Measurements from ENCODE around the gene FAM219B.
"Not testable (repeated sequence)": the region's sequence is repeated elsewhere in the genome, so short reads cannot be mapped to it uniquely, and the experiment has no call there.

Gene FAM219B

DNA sequence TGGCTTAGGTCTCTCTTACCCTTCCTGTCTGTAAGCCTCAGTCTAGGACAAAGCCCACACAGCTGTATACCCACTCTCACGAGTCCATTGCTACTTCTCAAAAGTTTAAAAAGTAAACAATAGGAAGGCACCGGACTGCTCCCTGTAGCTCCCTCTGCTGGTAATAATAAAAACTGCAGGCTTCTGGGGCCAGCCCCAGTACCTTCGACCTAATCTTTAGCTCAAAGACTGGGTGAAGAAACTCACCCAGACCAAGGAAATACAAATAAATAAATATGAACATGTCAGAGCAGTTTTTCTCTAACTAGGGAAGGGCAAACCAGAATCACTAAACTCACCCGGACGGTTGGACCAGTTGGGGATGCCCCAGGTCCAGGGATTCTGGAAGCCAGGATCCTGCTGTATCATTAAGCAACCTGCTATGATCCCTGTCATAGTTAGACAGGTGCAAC lies 5.0 kb downstream of the FAM219B start:
- no peak overlapping the region for H3K4me3 ChIP-seq (ENCODE audit: low read depth, low read length)
- no peaks in the 10 kb centered on the region for H3K27me3 ChIP-seq (ENCODE audit: control insufficient read depth, insufficient read depth, low read length)
- no peak overlapping the region for H3K9ac ChIP-seq (ENCODE audit: low read depth, low read length)
- H3K36me3 ChIP-seq (ENCODE audit: control insufficient read depth, insufficient read depth, low read length): peaks cover 34% of the 10 kb centered on the region
- no peaks in the 10 kb centered on the region for H3K4me1 ChIP-seq (ENCODE audit: control insufficient read depth, insufficient read depth, low read length)
- no peaks in the 10 kb centered on the region for H3K9me3 ChIP-seq (ENCODE audit: control insufficient read depth, insufficient read depth, low read length)

DNA sequence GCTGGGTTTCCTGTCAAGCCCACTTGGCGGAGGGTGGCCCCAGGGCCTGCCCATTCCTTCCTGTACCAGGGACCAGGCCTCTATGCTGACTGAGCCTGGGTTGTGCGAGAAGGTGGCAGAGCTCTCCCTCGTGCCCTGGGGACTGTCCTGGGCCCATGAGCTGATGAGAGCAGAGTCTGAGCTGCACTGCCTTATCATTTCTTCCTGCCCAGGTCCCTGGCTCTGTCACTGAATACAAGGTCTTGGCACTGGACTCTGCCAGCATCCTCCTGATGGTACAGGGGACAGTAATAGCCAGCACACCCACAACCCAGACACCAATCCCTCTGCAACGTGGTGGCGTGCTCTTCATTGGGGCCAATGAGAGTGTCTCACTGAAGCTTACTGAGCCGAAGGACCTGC lies 9.3 kb downstream of the FAM219B start:
- Histone ChIP-seq H3K9ac (ENCODE audit: low read depth, low read length) (no peak overlapping the region), H3K4me3 (ENCODE audit: low read depth, low read length) (no peak overlapping the region), H3K36me3 (ENCODE audit: control insufficient read depth, insufficient read depth, low read length) (peaks cover 29% of the 10 kb centered on the region), H3K4me1 (ENCODE audit: control insufficient read depth, insufficient read depth, low read length) (no peaks in the 10 kb centered on the region), H3K9me3 (ENCODE audit: control insufficient read depth, insufficient read depth, low read length) (no peaks in the 10 kb centered on the region), H3K27me3 (ENCODE audit: control insufficient read depth, insufficient read depth, low read length) (no peaks in the 10 kb centered on the region)

GRCh38 chr15:74896316-74896715 lies 10.3 kb downstream of the FAM219B start:
- Histone ChIP-seq H3K4me3 (ENCODE audit: low read depth, low read length) (no peak overlapping the region), H3K9ac (ENCODE audit: low read depth, low read length) (no peak overlapping the region), H3K36me3 (ENCODE audit: control insufficient read depth, insufficient read depth, low read length) (peaks cover 27% of the 10 kb centered on the region), H3K27me3 (ENCODE audit: control insufficient read depth, insufficient read depth, low read length) (no peaks in the 10 kb centered on the region), H3K9me3 (ENCODE audit: control insufficient read depth, insufficient read depth, low read length) (no peaks in the 10 kb centered on the region), H3K4me1 (ENCODE audit: control insufficient read depth, insufficient read depth, low read length) (no peaks in the 10 kb centered on the region)

- peaks cover 25% of the 10 kb centered on the region for H3K36me3 ChIP-seq (ENCODE audit: control insufficient read depth, insufficient read depth, low read length)
- H3K27me3 ChIP-seq (ENCODE audit: control insufficient read depth, insufficient read depth, low read length): no peaks in the 10 kb centered on the region
- no peak overlapping the region for H3K9ac ChIP-seq (ENCODE audit: low read depth, low read length)
- no peak overlapping the region for H3K4me3 ChIP-seq (ENCODE audit: low read depth, low read length)
- no peaks in the 10 kb centered on the region for H3K9me3 ChIP-seq (ENCODE audit: control insufficient read depth, insufficient read depth, low read length)
- H3K4me1 ChIP-seq (ENCODE audit: control insufficient read depth, insufficient read depth, low read length): no peaks in the 10 kb centered on the region
Measured at GRCh38 chr15:74895830-74896229, 10.8 kb downstream of the FAM219B start.

DNA sequence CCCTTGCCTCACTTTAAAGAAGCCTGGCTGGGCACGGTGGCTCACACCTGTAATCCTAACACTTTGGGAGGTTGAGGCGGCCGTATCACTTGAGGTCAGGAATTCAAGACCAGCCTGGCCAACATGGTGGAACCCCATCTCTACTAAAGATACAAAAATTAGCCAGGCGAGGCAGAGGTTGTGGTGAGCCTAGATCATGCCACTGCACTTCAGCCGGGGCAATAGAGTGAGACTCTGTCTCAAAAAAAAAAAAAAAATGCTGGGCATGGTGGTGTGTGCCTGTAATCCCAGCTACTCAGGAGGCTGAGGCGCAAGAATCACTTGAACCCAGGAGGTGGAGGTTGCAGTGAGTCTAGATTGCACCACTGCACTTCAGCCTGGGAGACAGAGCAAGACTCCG lies 12.3 kb downstream of the FAM219B start:
- H3K36me3 ChIP-seq (ENCODE audit: control insufficient read depth, insufficient read depth, low read length): peaks cover 20% of the 10 kb centered on the region
- not testable (repeated sequence) for H3K4me1 ChIP-seq (ENCODE audit: control insufficient read depth, insufficient read depth, low read length); H3K9ac ChIP-seq (ENCODE audit: low read depth, low read length); H3K4me3 ChIP-seq (ENCODE audit: low read depth, low read length); H3K27me3 ChIP-seq (ENCODE audit: control insufficient read depth, insufficient read depth, low read length); H3K9me3 ChIP-seq (ENCODE audit: control insufficient read depth, insufficient read depth, low read length)

- Histone ChIP-seq H3K36me3 (ENCODE audit: control insufficient read depth, insufficient read depth, low read length) (peaks cover 20% of the 10 kb centered on the region), H3K9ac (ENCODE audit: low read depth, low read length) (no peak overlapping the region), H3K4me3 (ENCODE audit: low read depth, low read length) (no peak overlapping the region), H3K9me3 (ENCODE audit: control insufficient read depth, insufficient read depth, low read length) (no peaks in the 10 kb centered on the region), H3K4me1 (ENCODE audit: control insufficient read depth, insufficient read depth, low read length) (no peaks in the 10 kb centered on the region), H3K27me3 (ENCODE audit: control insufficient read depth, insufficient read depth, low read length) (no peaks in the 10 kb centered on the region)
Measured at GRCh38 chr15:74893627-74894026, 13.0 kb downstream of the FAM219B start.

DNA sequence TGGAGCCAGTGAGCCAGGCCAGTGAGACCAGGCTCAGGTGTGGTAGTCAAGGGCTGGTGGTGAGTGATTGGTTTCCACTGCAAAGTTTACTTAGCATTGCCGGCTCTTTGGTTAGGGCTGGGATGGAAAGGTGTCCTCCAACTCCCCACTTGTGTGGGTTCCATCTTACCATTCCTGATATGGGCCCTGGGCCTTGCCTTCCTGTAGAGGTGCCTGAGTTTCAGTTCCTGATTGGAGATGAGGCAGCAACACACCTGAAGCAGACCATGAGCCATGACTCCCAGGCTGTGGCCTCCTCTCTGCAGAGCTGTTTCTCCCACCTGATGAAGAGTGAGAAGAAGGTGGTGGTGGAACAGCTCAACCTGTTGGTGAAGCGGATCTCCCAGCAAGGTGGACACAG lies 13.7 kb downstream of the FAM219B start:
- Histone ChIP-seq H3K4me1 (ENCODE audit: control insufficient read depth, insufficient read depth, low read length) (no peaks in the 10 kb centered on the region), H3K4me3 (ENCODE audit: low read depth, low read length) (no peak overlapping the region), H3K9ac (ENCODE audit: low read depth, low read length) (no peak overlapping the region), H3K36me3 (ENCODE audit: control insufficient read depth, insufficient read depth, low read length) (peaks cover 16% of the 10 kb centered on the region), H3K9me3 (ENCODE audit: control insufficient read depth, insufficient read depth, low read length) (no peaks in the 10 kb centered on the region), H3K27me3 (ENCODE audit: control insufficient read depth, insufficient read depth, low read length) (no peaks in the 10 kb centered on the region)

GRCh38 chr15:74892313-74892712 lies 14.3 kb downstream of the FAM219B start:
- Histone ChIP-seq H3K9ac (ENCODE audit: low read depth, low read length) (no peak overlapping the region), H3K4me1 (ENCODE audit: control insufficient read depth, insufficient read depth, low read length) (no peaks in the 10 kb centered on the region), H3K9me3 (ENCODE audit: control insufficient read depth, insufficient read depth, low read length) (no peaks in the 10 kb centered on the region), H3K27me3 (ENCODE audit: control insufficient read depth, insufficient read depth, low read length) (no peaks in the 10 kb centered on the region), H3K36me3 (ENCODE audit: control insufficient read depth, insufficient read depth, low read length) (peaks cover 16% of the 10 kb centered on the region), H3K4me3 (ENCODE audit: low read depth, low read length) (no peak overlapping the region)

DNA sequence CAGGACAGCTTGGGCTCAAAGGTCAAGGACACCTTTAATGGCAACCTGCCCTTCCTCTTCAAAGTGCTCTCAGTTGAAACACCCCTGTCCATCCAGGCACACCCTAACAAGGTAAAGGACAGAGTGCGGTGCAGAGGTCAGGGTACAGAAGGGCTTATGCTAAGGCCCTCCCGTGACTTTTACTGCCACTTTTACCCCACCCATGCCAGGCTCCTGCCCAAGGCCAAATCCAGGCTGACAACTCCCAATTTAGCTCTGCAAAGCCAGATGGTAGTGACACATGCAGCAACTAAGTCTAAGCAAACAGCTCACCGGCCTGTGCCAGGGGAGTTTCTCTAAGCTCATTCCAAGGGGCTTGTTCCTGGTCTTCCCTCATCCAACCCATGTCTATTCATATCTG lies 15.2 kb downstream of the FAM219B start:
- no peak overlapping the region for H3K9ac ChIP-seq (ENCODE audit: low read depth, low read length)
- H3K9me3 ChIP-seq (ENCODE audit: control insufficient read depth, insufficient read depth, low read length): no peaks in the 10 kb centered on the region
- no peak overlapping the region for H3K4me3 ChIP-seq (ENCODE audit: low read depth, low read length)
- peaks cover 16% of the 10 kb centered on the region for H3K36me3 ChIP-seq (ENCODE audit: control insufficient read depth, insufficient read depth, low read length)
- no peaks in the 10 kb centered on the region for H3K4me1 ChIP-seq (ENCODE audit: control insufficient read depth, insufficient read depth, low read length)
- H3K27me3 ChIP-seq (ENCODE audit: control insufficient read depth, insufficient read depth, low read length): no peaks in the 10 kb centered on the region

GRCh38 chr15:74890665-74890960 lies 16.0 kb downstream of the FAM219B start:
- Histone ChIP-seq H3K9me3 (ENCODE audit: control insufficient read depth, insufficient read depth, low read length) (no peaks in the 10 kb centered on the region), H3K27me3 (ENCODE audit: control insufficient read depth, insufficient read depth, low read length) (no peaks in the 10 kb centered on the region), H3K4me3 (ENCODE audit: low read depth, low read length) (peak overlapping the region; percentile 99), H3K4me1 (ENCODE audit: control insufficient read depth, insufficient read depth, low read length) (no peaks in the 10 kb centered on the region), H3K9ac (ENCODE audit: low read depth, low read length) (peak overlapping the region; percentile 96), H3K36me3 (ENCODE audit: control insufficient read depth, insufficient read depth, low read length) (peaks cover 11% of the 10 kb centered on the region)

DNA sequence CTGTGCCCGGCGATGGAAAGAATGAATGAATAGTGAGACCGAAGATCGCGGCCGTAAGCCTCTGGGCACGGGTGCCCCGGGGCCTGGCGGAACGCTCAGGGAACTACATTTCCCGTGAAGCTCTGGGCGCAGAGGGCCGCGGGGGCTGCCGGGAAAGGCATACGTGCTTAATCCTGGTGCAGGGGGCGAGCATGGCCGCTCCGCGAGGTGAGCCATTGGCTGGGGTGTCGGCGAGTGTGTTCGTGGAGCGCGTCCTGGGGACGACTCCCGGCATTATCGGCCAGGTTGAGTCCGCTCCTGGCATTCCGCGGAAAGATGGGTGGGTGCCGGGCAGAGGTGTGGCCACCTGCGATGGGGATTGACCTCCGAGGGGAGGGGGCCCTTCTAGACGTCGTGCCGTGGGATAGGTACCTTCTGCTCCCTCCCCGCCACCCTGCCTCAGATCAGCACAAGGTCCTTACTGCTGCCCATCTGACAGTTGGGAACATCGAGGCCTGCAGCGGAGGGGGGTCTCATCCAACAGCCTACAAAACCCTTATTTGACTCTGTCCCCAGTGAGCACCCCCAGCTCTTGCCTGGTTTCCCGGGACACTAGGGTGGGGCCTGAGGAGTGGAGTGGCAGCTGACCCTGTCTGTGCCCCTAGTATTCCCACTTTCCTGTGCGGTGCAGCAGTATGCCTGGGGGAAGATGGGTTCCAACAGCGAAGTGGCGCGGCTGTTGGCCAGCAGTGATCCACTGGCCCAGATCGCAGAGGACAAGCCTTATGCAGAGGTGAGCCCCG lies 16.6 kb downstream of the FAM219B start, which contains the start of gene MPI:
MPI (plus strand) TSS at position 160 of the 782 bp plus-strand sequence; CDS start at position 192, 32 bp downstream.
- peak within 1 kb of the TSS; percentile 99 for H3K4me3 ChIP-seq (ENCODE audit: low read depth, low read length)
- H3K36me3 ChIP-seq (ENCODE audit: control insufficient read depth, insufficient read depth, low read length): peaks cover 11% of the 10 kb centered on the region
- no peaks in the 10 kb centered on the region for H3K4me1 ChIP-seq (ENCODE audit: control insufficient read depth, insufficient read depth, low read length)
- H3K9me3 ChIP-seq (ENCODE audit: control insufficient read depth, insufficient read depth, low read length): no peaks in the 10 kb centered on the region
- no peaks in the 10 kb centered on the region for H3K27me3 ChIP-seq (ENCODE audit: control insufficient read depth, insufficient read depth, low read length)
- H3K9ac ChIP-seq (ENCODE audit: low read depth, low read length): peak within 1 kb of the TSS; percentile 96

DNA sequence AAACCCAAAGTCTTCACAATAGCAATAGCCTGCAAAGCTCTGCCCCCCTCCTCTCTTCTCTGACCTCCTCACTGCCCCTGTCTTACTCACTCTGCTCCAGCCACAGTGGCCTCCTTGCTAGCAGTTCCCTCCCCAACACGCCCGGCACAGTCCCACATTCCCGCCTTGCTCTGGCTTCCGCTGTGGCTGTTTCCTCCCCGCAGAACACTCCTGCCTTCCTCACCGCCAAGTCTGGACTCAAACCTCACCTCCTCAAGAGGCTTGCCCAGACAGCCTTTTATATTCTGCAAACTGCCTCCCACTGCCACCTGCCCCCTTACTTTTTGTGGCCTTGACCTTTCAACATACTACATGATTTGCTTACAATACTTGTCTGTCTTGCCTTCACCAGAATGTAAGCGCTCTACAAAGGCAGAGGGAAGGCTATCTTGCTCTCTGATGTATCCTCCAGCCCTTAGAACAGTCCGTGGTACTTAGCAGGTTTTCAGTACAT lies 17.2 kb downstream of the FAM219B start:
- H3K4me1 ChIP-seq (ENCODE audit: control insufficient read depth, insufficient read depth, low read length): no peaks in the 10 kb centered on the region
- no peaks in the 10 kb centered on the region for H3K9me3 ChIP-seq (ENCODE audit: control insufficient read depth, insufficient read depth, low read length)
- H3K4me3 ChIP-seq (ENCODE audit: low read depth, low read length): peak overlapping the region; percentile 99
- H3K9ac ChIP-seq (ENCODE audit: low read depth, low read length): peak overlapping the region; percentile 41
- H3K36me3 ChIP-seq (ENCODE audit: control insufficient read depth, insufficient read depth, low read length): peaks cover 11% of the 10 kb centered on the region
- no peaks in the 10 kb centered on the region for H3K27me3 ChIP-seq (ENCODE audit: control insufficient read depth, insufficient read depth, low read length)

All from iPS-15b (cell line).